A673 (cell line): ENCODE results near the gene SCAF4.

Experiments used
- EZH2 ChIP-seq: fragments of 200-600 bp; sonication (generic); IDR thresholded peaks from 2 replicates; pipeline ENCODE4 v1.6.1; 2017; ENCODE audit warnings: borderline replicate concordance, low read depth, mild to moderate bottlenecking, mixed read lengths, antibody characterized with exemption, low read length; ENCODE audit not compliant: poor library complexity, severe bottlenecking
- TF ChIP-seq, protein P1 (sequence below): fragments of 300-800, 200-600 bp; sonication (generic); conservative IDR thresholded peaks from 2 replicates; pipeline ENCODE4 v1.5.1; 2017; ENCODE audit warnings: low read depth, mild to moderate bottlenecking, antibody characterized with exemption, low read length, moderate library complexity, mixed read lengths

DNA sequence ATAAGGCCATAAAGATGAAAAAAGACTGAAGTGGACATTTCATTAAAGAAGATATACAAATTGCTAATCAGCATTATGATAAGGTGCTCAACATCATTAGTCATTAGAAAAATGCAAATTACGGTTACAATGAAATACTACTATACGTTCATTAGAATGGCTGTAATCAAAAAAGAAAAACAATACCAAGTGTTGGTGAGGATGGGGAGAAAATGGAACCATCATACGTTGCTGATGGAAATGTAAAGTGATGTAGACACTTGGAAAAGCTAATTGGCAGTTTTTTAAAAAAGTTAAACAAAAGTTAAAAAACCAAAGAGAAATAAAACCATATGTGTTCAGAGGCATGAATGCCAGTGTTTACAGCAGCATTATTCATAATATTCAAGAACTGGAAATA is 81.0 kb downstream of the SCAF4 start:
- no peak for TF ChIP-seq EZH2
- TF ChIP-seq, protein P1, sequence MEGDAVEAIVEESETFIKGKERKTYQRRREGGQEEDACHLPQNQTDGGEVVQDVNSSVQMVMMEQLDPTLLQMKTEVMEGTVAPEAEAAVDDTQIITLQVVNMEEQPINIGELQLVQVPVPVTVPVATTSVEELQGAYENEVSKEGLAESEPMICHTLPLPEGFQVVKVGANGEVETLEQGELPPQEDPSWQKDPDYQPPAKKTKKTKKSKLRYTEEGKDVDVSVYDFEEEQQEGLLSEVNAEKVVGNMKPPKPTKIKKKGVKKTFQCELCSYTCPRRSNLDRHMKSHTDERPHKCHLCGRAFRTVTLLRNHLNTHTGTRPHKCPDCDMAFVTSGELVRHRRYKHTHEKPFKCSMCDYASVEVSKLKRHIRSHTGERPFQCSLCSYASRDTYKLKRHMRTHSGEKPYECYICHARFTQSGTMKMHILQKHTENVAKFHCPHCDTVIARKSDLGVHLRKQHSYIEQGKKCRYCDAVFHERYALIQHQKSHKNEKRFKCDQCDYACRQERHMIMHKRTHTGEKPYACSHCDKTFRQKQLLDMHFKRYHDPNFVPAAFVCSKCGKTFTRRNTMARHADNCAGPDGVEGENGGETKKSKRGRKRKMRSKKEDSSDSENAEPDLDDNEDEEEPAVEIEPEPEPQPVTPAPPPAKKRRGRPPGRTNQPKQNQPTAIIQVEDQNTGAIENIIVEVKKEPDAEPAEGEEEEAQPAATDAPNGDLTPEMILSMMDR = no peak
